PC-3 (cell line): ENCODE measurements around the gene NLGN1.

Source experiments
- EZH2 ChIP-seq: fragments of 300-600 bp; sonication (generic); IDR thresholded peaks from one replicate; pipeline ENCODE4 v1.6.1; 2017; ENCODE audit warnings: antibody characterized with exemption, mild to moderate bottlenecking, low read length; ENCODE audit not compliant: unreplicated experiment
- TF ChIP-seq, protein P1 (sequence below): fragments of 300-600 bp; sonication (generic); conservative IDR thresholded peaks from 2 replicates; pipeline ENCODE4 v1.5.1; 2017; ENCODE audit warnings: antibody characterized with exemption, low read depth, mild to moderate bottlenecking, low read length

DNA sequence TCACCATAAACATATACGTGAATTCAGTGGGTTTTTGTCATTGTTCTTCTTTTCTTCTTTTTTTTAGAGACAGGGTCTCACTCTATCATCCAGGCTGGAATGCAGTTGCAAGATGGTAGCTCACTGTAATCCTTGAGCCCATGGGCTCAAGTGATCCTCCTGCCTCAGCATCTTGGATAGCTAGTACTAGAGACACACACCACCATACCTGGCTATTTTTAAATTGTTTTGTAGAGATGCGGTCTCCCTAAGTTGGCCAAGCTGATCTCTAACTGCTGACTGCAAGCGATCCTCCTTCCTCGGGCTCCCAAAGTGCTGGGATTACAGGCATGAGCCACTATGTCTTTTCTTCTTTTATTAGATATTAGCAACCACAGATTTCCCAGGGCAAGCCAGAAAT lies 220.6 kb downstream of the NLGN1 start:
- TF ChIP-seq, protein P1, sequence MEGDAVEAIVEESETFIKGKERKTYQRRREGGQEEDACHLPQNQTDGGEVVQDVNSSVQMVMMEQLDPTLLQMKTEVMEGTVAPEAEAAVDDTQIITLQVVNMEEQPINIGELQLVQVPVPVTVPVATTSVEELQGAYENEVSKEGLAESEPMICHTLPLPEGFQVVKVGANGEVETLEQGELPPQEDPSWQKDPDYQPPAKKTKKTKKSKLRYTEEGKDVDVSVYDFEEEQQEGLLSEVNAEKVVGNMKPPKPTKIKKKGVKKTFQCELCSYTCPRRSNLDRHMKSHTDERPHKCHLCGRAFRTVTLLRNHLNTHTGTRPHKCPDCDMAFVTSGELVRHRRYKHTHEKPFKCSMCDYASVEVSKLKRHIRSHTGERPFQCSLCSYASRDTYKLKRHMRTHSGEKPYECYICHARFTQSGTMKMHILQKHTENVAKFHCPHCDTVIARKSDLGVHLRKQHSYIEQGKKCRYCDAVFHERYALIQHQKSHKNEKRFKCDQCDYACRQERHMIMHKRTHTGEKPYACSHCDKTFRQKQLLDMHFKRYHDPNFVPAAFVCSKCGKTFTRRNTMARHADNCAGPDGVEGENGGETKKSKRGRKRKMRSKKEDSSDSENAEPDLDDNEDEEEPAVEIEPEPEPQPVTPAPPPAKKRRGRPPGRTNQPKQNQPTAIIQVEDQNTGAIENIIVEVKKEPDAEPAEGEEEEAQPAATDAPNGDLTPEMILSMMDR, result no peak
- no peak for TF ChIP-seq EZH2
